Transverse colon (tissue), 4 donors: ENCODE measurements around the gene SLC35G2.
"Not testable (repeated sequence)": the region's sequence is repeated elsewhere in the genome, so short reads cannot be mapped to it uniquely, and the experiment has no call there.

Source experiments
- POLR2A ChIP-seq: fragments of 450-650 bp; IDR thresholded peaks from one replicate; pipeline ENCODE4 v1.6.1; 2016; ENCODE audit warnings: antibody characterized with exemption, mild to moderate bottlenecking, moderate library complexity
- POLR2AphosphoS5 ChIP-seq, 3 donors: sonication (generic); formaldehyde crosslinking; IDR thresholded peaks; one replicate each; pipeline ENCODE4 v1.6.1; 2016; ENCODE audit warnings: antibody characterized with exemption in 3 of 3
- TF ChIP-seq, protein P1 (sequence below), 5 experiments: fragments of 200-600 bp in 3 of 5; fragments of 450-650 bp in 2 of 5; sonication (generic) in 3 of 5; IDR thresholded peaks; 1 replicate in 2 of 5; 2 replicates in 3 of 5; pipeline ENCODE4 v1.5.1; 2016 to 2017; ENCODE audit warnings: antibody characterized with exemption in 5 of 5, inconsistent platforms in 3 of 5, mild to moderate bottlenecking in 2 of 5, moderate library complexity in 1 of 5

DNA sequence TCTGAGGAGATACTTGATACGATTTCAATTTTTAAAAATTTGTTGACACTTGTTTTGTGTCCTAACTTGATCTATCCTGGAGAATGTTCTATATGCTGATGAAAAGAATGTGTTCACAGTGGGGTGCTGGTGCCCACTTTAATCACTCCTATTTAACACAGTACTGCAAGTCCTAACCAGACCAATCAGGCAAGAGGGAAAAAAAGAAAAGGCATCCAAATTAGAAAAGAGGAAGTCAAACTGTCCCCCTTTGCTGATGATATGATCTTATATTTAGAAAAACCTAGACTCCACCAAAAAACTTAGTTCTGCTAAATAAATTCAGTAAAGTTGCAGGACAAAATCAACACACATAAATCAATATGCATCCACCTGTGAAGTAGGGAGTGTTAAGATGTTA lies 83.6 kb downstream of the SLC35G2 start:
- not testable (repeated sequence) for TF ChIP-seq POLR2A; POLR2AphosphoS5 (IDR thresholded peaks at IDR 0.05)
- TF ChIP-seq, protein P1, sequence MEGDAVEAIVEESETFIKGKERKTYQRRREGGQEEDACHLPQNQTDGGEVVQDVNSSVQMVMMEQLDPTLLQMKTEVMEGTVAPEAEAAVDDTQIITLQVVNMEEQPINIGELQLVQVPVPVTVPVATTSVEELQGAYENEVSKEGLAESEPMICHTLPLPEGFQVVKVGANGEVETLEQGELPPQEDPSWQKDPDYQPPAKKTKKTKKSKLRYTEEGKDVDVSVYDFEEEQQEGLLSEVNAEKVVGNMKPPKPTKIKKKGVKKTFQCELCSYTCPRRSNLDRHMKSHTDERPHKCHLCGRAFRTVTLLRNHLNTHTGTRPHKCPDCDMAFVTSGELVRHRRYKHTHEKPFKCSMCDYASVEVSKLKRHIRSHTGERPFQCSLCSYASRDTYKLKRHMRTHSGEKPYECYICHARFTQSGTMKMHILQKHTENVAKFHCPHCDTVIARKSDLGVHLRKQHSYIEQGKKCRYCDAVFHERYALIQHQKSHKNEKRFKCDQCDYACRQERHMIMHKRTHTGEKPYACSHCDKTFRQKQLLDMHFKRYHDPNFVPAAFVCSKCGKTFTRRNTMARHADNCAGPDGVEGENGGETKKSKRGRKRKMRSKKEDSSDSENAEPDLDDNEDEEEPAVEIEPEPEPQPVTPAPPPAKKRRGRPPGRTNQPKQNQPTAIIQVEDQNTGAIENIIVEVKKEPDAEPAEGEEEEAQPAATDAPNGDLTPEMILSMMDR (IDR thresholded peaks at IDR 0.05), result not testable (repeated sequence)
